ENCODE measurements around the gene MYBPC3.

Gene MYBPC3

GRCh38 chr11:47359162-47359561 is 6.7 kb upstream of the MYBPC3 start:
- H3K4me3 ChIP-seq (replicated peaks; ENCODE audit: low read depth, low read length) = no peak overlapping the region
- TF ChIP-seq, protein P1, sequence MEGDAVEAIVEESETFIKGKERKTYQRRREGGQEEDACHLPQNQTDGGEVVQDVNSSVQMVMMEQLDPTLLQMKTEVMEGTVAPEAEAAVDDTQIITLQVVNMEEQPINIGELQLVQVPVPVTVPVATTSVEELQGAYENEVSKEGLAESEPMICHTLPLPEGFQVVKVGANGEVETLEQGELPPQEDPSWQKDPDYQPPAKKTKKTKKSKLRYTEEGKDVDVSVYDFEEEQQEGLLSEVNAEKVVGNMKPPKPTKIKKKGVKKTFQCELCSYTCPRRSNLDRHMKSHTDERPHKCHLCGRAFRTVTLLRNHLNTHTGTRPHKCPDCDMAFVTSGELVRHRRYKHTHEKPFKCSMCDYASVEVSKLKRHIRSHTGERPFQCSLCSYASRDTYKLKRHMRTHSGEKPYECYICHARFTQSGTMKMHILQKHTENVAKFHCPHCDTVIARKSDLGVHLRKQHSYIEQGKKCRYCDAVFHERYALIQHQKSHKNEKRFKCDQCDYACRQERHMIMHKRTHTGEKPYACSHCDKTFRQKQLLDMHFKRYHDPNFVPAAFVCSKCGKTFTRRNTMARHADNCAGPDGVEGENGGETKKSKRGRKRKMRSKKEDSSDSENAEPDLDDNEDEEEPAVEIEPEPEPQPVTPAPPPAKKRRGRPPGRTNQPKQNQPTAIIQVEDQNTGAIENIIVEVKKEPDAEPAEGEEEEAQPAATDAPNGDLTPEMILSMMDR (IDR thresholded peaks at IDR 0.05; ENCODE audit: insufficient read depth, low read length, poor library complexity, severe bottlenecking) = no peak
- no peak for DNase-seq (ENCODE audit: extremely low read depth, insufficient read length)
- H3K36me3 ChIP-seq (ENCODE audit: control insufficient read depth, insufficient read depth, low read length) = peaks cover 9% of the 10 kb centered on the region
- no peaks in the 10 kb centered on the region for H3K27me3 ChIP-seq (replicated peaks; ENCODE audit: control insufficient read depth, insufficient read depth, low read length)

- no peak for DNase-seq (ENCODE audit: extremely low read depth, insufficient read length)
- TF ChIP-seq, protein P1 (IDR thresholded peaks at IDR 0.05; ENCODE audit: insufficient read depth, low read length, poor library complexity, severe bottlenecking) = no peak
- Histone ChIP-seq H3K4me3 (replicated peaks; ENCODE audit: low read depth, low read length) (no peak overlapping the region), H3K27me3 (replicated peaks; ENCODE audit: control insufficient read depth, insufficient read depth, low read length) (no peaks in the 10 kb centered on the region), H3K36me3 (ENCODE audit: control insufficient read depth, insufficient read depth, low read length) (peaks cover 9% of the 10 kb centered on the region)
Observed at GRCh38 chr11:47358731-47359051, 6.2 kb upstream of the MYBPC3 start.

GRCh38 chr11:47357985-47358730 is 5.7 kb upstream of the MYBPC3 start:
- peaks cover 9% of the 10 kb centered on the region for H3K36me3 ChIP-seq (ENCODE audit: control insufficient read depth, insufficient read depth, low read length)
- no peak overlapping the region for H3K4me3 ChIP-seq (replicated peaks; ENCODE audit: low read depth, low read length)
- TF ChIP-seq, protein P1 (IDR thresholded peaks at IDR 0.05; ENCODE audit: insufficient read depth, low read length, poor library complexity, severe bottlenecking) = no peak
- no peaks in the 10 kb centered on the region for H3K27me3 ChIP-seq (replicated peaks; ENCODE audit: control insufficient read depth, insufficient read depth, low read length)
- DNase-seq (ENCODE audit: extremely low read depth, insufficient read length) = no peak

DNA sequence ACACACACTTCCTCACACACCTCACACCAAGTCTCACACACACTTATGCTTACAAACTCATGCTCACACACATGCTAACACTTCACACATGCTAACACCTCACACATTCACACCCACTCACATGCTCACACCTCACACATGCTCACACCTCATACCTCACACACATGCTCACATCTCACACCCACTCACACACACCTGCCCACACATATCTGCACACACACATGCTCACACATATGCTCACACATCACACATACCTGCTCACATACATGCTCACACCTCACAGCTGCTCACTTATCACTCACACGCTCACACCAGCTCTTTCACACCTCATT is 4.5 kb upstream of the MYBPC3 start:
- Histone ChIP-seq H3K36me3 (ENCODE audit: control insufficient read depth, insufficient read depth, low read length) (peaks cover 9% of the 10 kb centered on the region), H3K27me3 (replicated peaks; ENCODE audit: control insufficient read depth, insufficient read depth, low read length) (no peaks in the 10 kb centered on the region), H3K4me3 (replicated peaks; ENCODE audit: low read depth, low read length) (no peak overlapping the region)
- DNase-seq (ENCODE audit: extremely low read depth, insufficient read length) = no peak
- TF ChIP-seq, protein P1 (IDR thresholded peaks at IDR 0.05; ENCODE audit: insufficient read depth, low read length, poor library complexity, severe bottlenecking) = no peak

DNA sequence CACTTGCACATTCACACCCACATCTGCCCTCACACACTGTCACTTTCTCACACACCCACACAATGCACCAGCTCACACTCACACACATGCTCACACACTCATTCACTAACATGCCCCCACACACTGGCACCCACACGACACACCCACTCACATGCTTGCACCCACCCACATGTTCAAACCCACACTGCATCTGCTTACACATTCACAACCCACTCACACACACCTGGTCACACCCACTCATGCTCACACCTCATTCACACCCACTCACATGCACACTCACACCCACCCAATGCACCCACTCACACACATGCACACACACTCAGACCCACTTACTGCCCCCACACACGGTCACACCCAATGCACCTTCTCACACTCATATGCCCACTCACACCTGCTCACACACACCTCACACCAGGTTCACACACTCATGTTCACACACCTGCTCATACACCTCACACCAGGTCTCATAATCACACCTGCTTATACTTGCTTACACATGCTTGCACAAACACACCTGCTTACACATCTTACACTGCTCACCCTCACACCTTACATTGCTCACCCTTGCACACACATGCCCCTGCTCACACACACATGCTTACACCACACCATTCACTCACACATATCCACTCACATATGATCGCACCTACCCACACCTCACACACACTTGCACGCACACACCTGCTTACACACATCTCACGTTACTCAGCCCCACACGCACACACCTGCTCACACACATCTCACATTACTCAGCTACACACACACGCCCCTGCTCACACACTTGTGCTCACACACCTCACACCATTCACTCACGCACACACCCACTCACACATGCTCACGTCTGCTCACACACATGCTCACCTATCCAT is 3.9 kb upstream of the MYBPC3 start:
- TF ChIP-seq, protein P1 (IDR thresholded peaks at IDR 0.05; ENCODE audit: insufficient read depth, low read length, poor library complexity, severe bottlenecking) = no peak
- Histone ChIP-seq H3K4me3 (replicated peaks; ENCODE audit: low read depth, low read length) (no peak overlapping the region), H3K27me3 (replicated peaks; ENCODE audit: control insufficient read depth, insufficient read depth, low read length) (no peaks in the 10 kb centered on the region), H3K36me3 (ENCODE audit: control insufficient read depth, insufficient read depth, low read length) (peaks cover 9% of the 10 kb centered on the region)
- DNase-seq (ENCODE audit: extremely low read depth, insufficient read length) = no peak
